ENCODE data around the gene CNDP2. TPM values are rescaled to one million over a fixed set of nuclear protein-coding genes. Genes with fewer than 3 reads are reported as not detected.

The CNDP2 gene
- total and polyA plus RNA-seq, 2 donors (not counting 1 experiment from before 2014, with no cell fraction given), result 121 to 182 TPM

DNA sequence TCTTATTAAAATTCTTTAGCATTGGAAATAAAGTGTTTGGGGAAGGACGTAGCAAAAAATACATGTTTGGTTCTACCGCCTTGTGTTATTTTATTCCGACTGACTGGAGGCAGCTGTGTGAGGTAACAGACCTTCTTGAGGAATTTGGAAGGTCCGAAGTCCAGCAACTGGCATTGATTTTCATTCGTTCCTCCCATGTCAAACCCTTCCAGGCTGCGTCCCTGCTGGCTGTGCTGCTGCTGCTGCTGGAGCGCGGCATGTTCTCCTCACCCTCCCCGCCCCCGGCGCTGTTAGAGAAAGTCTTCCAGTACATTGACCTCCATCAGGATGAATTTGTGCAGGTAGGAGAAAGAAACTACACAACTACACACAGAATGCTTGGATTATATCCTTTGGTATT, 60.0 kb downstream of the CNDP2 start:
- intact Hi-C loops (cut with micrococcal nuclease), result no loop called here
- TF ChIP-seq EZH2 (IDR thresholded peaks at IDR 0.05; ENCODE audit: borderline replicate concordance, insufficient read depth, low read depth, low read length, poor library complexity, severe bottlenecking) (no peak), CTCF (IDR thresholded peaks at IDR 0.05) (no peak)

DNA sequence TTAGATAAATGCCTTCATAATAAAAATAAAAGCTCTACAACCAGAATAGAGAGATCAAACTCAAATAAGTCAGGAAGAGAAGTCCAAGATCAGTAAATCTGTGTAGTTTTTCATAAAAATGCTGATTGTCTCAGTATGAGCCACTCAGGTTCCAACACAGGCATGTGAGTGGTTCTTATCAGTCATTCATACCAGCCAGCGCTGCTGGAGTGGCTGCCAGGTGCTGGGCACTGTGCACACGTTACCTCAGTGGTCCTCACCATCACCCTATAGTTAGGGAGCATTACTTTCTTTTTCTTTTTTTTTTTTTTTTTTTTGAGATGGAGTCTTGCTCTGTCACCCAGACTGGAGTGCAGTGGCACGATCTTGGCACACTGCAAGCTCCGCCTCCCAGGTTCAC, 61.9 kb downstream of the CNDP2 start:
- Histone ChIP-seq H3K9me3 (ENCODE audit: control extremely low read depth in 1 of 3, control insufficient read depth in 2 of 3, insufficient read depth in 1 of 3, low read length in 2 of 3) (no peaks in the 10 kb centered on the region), H3K27me3 (replicated peaks in 1 of 4; ENCODE audit: control extremely low read depth in 1 of 4, control insufficient read depth in 3 of 4, insufficient read depth in 4 of 4, low read length in 3 of 4) (no peaks in the 10 kb centered on the region), H3K4me3 (ENCODE audit: control extremely low read depth in 1 of 5, extremely low read depth in 1 of 5, insufficient read depth in 1 of 5, low read depth in 2 of 5, low read length in 4 of 5) (no peak overlapping the region), H3K9ac (ENCODE audit: low read length) (no peak overlapping the region), H3K4me1 (ENCODE audit: control insufficient read depth in 2 of 2, insufficient read depth in 2 of 2, low read length in 2 of 2) (no peaks in the 10 kb centered on the region), H3K36me3 (replicated peaks in 1 of 2; ENCODE audit: control extremely low read depth in 1 of 2, control insufficient read depth in 1 of 2, extremely low read depth in 1 of 2, insufficient read depth in 2 of 2, low read length in 1 of 2) (no peaks in the 10 kb centered on the region), H2AFZ (ENCODE audit: insufficient read depth, low read depth, low read length, poor library complexity, severe bottlenecking) (no peak overlapping the region), H3K4me2 (replicated peaks; ENCODE audit: low read depth, low read length, poor library complexity, severe bottlenecking) (no peak overlapping the region), H3K79me2 (ENCODE audit: control insufficient read depth, insufficient read depth, low read length) (no peaks in the 10 kb centered on the region), H3K27ac (ENCODE audit: low read length in 2 of 2) (no peak overlapping the region), H4K20me1 (ENCODE audit: control insufficient read depth, insufficient read depth, low read length, poor library complexity, severe bottlenecking) (no peaks in the 10 kb centered on the region)
- WGBS (ENCODE audit: insufficient coverage), result no CpG with 5 or more reads among the region's 4 CpGs
- TF ChIP-seq EZH2 (IDR thresholded peaks at IDR 0.05; ENCODE audit: borderline replicate concordance, insufficient read depth, low read depth, low read length, poor library complexity, severe bottlenecking), result no peak
- no peak for TF ChIP-seq CTCF (IDR thresholded peaks at IDR 0.05)
- Mint-ChIP-seq H3K4me3 (no peak overlapping the region), H3K27me3 (peaks cover 19% of the 10 kb centered on the region), H3K27ac (no peak overlapping the region), H3K9me3 (ENCODE audit: insufficient read depth) (no peaks in the 10 kb centered on the region), H3K4me1 (no peaks in the 10 kb centered on the region)
- DNase-seq (no peak), ATAC-seq (ENCODE audit: low read depth) (no peak)
- ChIA-PET CTCF (no interaction called here), POLR2A (no interaction called here)
- intact Hi-C loops (cut with micrococcal nuclease), result no loop called here

More for the DNA sequence above, 60.0 kb downstream of the CNDP2 start:
- WGBS (ENCODE audit: insufficient coverage), result 90% methylated on average over 5 of the region's 11 CpGs
- Histone ChIP-seq H3K27ac (ENCODE audit: low read length in 2 of 2) (no peak overlapping the region), H3K79me2 (ENCODE audit: control insufficient read depth, insufficient read depth, low read length) (no peaks in the 10 kb centered on the region), H2AFZ (ENCODE audit: insufficient read depth, low read depth, low read length, poor library complexity, severe bottlenecking) (no peak overlapping the region), H3K4me3 (ENCODE audit: control extremely low read depth in 1 of 5, extremely low read depth in 1 of 5, insufficient read depth in 1 of 5, low read depth in 2 of 5, low read length in 4 of 5) (no peak overlapping the region), H3K4me2 (replicated peaks; ENCODE audit: low read depth, low read length, poor library complexity, severe bottlenecking) (no peak overlapping the region), H3K27me3 (replicated peaks in 1 of 4; ENCODE audit: control extremely low read depth in 1 of 4, control insufficient read depth in 3 of 4, insufficient read depth in 4 of 4, low read length in 3 of 4) (no peaks in the 10 kb centered on the region), H3K9me3 (ENCODE audit: control extremely low read depth in 1 of 3, control insufficient read depth in 2 of 3, insufficient read depth in 1 of 3, low read length in 2 of 3) (no peaks in the 10 kb centered on the region), H4K20me1 (ENCODE audit: control insufficient read depth, insufficient read depth, low read length, poor library complexity, severe bottlenecking) (no peaks in the 10 kb centered on the region), H3K4me1 (ENCODE audit: control insufficient read depth in 2 of 2, insufficient read depth in 2 of 2, low read length in 2 of 2) (no peaks in the 10 kb centered on the region), H3K36me3 (replicated peaks in 1 of 2; ENCODE audit: control extremely low read depth in 1 of 2, control insufficient read depth in 1 of 2, extremely low read depth in 1 of 2, insufficient read depth in 2 of 2, low read length in 1 of 2) (no peaks in the 10 kb centered on the region), H3K9ac (ENCODE audit: low read length) (no peak overlapping the region)
- ATAC-seq (ENCODE audit: low read depth) (no peak), DNase-seq (no peak)
- no peak overlapping the region for H3K4me3 Mint-ChIP-seq
- H3K27ac Mint-ChIP-seq, result no peak overlapping the region
- peaks cover 22% of the 10 kb centered on the region for H3K27me3 Mint-ChIP-seq
- CTCF ChIA-PET, result no interaction called here
- no peaks in the 10 kb centered on the region for H3K4me1 Mint-ChIP-seq
- no peaks in the 10 kb centered on the region for H3K9me3 Mint-ChIP-seq (ENCODE audit: insufficient read depth)
- POLR2A ChIA-PET, result no interaction called here

Data from B cell (primary cell).